G401.6 (cell line): ENCODE measurements around the gene C11orf21.

Source experiments
- FAIRE-seq: peaks from 2 replicates; lab custom pipeline; 2012; peaks lifted over from hg19 to GRCh38; lab: Jason Lieb, UNC

Gene C11orf21

DNA sequence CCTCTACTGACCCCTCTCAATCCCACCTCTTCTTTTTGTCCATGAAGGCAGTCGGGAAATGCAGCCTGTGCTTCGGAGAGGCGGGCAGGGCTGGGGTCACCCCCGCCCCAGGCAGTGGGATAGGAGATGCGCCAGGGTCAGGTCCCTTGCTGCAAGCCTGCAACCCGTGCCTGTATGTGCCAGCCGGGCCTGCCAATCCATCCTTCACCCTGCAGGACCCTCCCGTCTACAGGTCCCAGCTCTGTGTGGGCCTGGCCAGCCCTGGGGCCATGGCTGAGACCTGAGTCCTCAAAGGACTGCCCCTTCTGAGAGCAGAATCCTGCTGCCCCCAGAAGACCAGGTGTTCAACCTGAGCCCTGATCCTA lies 42.3 kb downstream of the C11orf21 start:
- no peak for FAIRE-seq

DNA sequence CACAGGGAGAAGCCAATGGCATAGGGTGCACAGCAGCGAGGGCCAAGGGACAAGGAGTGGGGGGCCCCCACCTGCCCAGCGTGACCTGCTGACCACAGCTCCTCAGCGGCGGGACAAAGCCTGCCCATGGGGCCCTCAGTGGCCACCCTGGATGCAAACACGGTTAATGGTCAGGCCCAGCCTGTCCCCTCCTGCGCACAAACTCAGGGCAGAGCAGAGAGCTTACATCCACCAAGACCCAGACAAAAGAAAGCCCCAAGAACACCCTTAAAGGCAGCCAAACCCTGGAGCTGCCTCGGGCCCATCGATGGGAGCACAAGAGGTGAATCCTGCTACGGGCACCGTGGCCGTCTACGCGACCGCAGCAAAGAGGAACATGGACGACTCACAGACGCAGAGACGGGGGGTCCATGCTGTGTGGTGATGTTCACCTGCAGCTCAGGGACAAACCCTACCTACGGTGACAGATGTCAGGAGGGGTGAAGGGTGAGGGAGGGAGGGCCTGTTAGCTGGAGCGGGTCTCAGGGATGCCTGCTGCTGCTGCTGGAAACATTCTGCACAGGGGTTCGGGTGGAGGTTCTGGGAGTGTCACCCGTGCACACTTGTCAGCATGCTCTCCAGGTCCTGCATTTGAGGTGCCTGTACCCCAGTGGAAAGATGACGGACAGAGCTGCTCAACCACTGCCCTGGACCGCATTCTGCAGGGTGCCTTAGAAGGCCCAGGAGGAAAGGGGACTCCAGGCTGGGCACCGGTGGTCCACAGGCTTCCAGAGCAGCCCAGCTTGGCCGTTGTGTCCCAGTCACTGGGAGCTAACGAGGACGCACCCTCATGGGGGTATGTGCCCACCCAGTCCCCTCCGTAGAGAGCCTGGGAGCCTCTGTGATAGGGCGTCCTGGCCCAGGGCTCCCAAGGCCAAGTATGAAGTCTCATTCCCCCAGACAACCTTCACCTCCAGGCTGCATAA lies 42.9 kb downstream of the C11orf21 start:
- FAIRE-seq: no peak

DNA sequence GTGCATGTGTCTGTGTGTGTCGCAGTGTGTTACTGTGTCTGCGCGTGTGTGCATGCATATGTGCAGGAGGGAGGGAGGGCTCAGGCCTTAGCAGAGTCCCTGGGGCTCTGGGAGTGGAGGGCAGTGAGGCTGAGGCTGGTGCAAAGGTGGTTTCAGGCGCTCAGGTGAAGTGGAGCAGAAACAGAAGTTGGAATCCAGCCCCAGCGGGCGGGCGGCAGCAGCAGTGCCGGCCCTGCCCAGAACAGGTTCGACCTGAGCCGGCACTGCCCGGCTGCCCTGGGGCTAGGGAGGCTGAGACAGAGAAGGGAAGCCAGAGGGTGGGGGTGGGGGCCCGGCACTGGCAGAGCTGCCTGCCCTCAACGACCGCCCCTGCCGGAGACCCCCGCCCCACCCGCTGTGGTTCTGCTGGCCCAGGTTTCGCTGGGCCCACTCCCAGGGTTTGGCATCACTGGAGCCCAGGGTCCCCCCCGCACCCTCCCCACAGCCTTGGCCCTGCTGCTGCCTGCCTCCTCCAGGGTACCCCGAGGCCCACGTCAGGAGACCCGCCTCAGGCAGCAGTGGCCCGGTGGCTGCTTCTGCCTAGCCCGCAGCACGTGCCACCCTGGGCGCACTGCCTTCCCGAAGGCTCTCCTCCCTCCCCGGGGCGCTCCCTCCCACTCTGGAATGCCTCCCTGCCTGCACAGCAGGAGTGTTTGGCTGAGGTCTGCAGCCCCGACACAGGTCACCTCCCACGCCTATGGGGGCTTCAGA lies 44.6 kb downstream of the C11orf21 start:
- no peak for FAIRE-seq

DNA sequence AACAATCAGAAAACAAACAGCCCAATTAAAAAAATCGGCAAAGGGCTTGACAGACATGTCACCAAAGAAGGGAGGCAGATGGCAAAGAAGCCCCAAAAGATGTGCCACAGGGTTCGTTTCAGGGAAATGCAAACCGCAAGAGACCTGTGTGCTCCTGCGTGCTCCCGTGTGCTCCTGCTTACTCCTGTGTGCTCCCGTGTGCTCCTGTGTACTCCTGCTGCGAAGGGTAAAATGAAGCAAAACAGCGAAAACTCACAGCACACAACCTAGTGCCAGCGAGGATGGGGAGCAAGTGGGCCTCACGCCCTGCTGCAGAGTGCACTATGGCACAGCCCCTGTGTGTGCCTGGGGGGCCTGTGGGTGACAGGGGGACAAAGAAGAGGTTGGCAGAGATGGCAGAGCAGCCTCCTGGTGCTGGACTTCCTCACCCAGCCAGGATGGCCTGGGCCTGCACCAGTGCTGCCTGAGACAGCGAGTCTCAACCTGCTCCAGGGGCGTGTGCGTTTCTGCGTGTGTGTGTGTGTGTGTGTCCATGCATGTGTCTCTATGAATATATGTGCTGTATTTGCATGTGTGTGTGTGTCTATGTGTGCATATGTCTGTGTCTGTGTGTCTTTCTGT lies 45.3 kb downstream of the C11orf21 start:
- FAIRE-seq: no peak

DNA sequence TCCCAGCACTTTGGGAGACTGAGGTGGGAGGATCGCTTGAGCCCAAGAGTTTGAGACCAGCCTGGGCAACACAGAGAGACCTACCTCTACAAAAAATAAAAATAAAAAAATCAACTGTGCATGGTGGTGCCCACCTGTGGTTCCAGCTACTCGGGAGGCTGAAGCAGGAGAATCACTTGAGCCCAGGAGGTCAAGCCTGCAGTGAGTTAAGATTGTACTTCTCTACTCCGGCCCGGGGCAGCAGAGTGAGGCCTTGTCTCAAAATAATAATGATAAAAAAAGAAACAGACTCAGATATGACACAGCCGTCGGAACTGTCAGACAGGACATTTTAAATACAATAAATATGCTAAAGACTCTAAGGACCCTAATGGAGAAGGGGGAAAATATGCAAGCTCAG lies 49.7 kb downstream of the C11orf21 start:
- no peak for FAIRE-seq

DNA sequence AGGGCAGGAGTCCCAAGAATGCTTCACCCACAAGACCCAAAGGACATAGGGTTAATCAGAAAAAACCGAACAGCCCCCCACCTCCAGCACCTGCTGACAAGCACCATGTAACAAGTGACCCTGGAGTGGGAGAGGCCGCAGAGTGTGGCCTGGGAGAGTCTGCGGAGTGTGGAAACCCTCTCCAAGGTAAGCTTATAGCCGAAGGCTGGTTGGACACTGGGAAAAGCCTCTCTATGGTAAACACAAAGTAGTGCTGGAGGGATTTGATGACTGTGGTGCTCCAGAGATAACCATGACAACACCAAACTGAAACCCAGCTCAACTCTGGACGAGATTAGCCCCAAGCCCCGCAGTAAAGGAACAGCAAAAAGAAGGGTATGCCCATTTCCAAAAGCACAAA lies 50.6 kb downstream of the C11orf21 start:
- FAIRE-seq: no peak

DNA sequence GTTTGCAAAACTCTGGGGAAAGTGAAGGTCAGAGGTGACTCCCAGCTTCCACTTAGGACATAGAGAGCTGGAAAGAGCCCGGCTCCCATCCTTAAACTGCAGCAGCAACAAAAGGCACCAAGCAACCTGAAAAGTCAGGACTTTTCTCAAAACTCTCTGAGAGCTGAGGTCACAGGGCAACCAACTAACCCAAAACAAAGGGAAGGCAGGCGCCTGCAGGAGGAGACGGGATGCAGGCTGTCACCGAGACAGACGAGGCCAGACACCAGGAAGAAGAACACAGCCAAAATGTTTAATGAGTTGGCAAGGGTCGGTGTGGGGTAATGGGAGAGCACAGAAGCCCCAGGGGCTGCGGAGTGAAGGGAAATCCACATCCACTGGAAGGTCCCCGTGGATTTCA lies 51.2 kb downstream of the C11orf21 start:
- no peak for FAIRE-seq

DNA sequence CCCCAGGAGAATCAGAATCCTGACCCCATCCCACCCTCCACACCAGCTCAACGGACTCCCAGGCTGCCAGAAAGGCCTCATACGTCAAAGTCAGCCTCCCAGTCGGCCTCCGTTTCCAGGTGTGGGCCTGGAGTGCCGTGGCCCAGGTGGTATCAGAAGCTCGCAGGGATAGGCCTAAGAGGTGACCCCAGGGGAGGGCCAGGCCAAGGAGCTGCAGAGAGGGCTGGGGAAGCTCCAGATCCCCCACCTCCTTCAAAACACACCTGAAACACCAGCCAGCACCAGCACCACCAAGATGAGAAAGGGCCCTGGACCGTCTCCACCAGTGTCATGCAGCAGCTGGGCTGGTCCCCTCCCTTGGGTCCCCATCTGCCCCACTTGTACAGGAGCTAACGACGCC lies 51.7 kb downstream of the C11orf21 start:
- FAIRE-seq: no peak

DNA sequence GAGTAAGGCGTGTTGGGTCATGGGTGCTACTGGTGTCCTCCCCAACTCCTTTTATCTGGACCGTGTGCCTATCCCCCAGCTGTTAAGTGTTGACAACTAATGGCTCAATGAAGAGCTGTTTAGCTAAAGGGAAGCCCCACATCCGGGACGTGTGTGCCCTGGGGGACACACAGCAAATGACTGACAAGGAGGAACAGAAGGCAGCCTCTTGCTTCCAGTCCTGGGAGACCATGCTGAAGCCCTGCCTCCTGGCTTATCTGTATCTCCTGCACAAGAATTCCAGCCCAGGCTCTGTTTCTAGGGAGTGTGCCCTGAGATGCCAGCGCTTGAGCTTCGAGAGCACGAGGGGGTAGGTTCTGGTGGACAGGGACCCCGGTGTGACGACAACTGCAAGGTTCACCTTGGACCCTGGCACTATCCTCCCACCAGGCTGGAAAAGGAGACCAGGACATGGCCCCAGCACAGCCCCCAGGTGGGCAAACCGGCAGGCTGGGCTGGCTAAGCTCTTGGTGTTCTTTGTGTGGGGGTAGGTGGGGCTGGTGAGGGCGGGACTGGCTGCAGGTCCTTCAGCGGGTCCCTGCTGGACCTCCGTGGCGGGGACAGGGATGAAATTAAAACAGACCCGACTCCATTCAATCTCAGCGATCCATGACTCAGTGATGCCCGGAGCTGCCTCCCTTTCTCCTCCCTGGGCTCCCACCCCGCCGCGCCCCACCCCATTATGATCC lies 52.4 kb downstream of the C11orf21 start:
- no peak for FAIRE-seq

DNA sequence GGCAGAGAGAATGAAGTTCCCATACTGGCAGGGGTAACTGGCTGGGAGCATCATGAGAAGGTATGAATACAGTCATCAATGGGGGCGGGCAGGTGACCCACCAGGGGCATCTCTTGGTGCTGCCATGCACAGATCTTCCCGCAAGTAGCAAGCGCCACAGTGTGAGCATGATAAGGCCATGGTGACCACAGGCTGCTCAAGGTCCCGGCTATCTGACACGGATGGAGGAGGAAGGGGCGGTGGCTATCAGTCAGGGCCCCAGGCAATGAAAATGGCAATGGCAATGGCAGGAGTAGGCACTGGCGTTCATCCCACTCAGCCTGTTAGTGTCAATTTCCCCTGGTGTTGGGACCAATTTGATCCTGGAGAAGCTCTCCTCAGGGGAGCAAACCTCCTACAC lies 53.0 kb downstream of the C11orf21 start:
- FAIRE-seq: no peak

DNA sequence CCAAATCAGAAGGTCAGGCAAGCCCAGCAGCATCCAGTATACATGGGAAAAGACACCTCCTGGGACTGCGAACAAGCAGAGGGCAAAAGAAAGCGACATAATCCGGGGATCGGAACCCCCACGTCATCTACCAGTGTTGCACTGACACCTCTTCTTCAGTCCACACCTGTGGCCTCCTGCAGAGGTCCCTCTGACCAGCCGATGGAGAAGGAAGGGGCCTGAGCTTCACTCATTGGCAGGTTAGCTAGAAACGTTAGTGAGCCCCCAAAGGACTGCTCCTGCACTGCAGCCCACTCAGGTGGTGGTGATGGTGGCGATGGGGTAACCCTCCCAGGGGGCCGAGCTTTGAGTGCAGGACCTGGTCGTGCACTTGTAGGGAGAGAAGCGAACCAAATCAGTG lies 53.5 kb downstream of the C11orf21 start:
- no peak for FAIRE-seq

DNA sequence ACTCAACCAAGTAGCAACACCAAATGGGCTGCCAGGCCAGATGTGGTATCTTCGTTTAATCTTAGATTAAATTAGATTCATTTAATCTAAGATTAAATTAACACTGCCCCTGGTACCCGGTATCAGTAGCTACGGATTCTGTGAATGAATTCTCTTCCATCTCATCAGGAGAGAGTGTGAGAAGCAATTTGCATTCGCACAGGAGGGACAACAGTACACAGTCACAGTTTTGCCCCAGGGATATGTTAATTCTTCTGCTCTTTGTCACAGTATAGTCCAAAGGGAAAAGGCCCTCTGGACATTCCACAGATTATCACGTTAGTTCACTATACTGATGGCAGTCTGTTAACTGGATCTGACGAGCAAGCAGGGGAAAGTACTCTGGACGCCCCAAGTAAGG lies 54.2 kb downstream of the C11orf21 start:
- FAIRE-seq: no peak
